ENCODE data around the gene CHCHD3. TPM values are rescaled to one million over a fixed set of nuclear protein-coding genes. Genes with fewer than 3 reads are reported as not detected.

CHCHD3 gene
- total RNA-seq, 1 experiment from 2014 or later, result 114 TPM

- no peak for TF ChIP-seq GRHL2 (CRISPR knock-in tag; IDR thresholded peaks at IDR 0.05; ENCODE audit: insufficient replicate concordance, severe bottlenecking)
- no peak for TF ChIP-seq ELF4 (CRISPR knock-in tag; IDR thresholded peaks at IDR 0.05; ENCODE audit: low read depth)
Observed at GRCh38 chr7:132760866-132761265, 321.0 kb downstream of the CHCHD3 start (continued).

DNA sequence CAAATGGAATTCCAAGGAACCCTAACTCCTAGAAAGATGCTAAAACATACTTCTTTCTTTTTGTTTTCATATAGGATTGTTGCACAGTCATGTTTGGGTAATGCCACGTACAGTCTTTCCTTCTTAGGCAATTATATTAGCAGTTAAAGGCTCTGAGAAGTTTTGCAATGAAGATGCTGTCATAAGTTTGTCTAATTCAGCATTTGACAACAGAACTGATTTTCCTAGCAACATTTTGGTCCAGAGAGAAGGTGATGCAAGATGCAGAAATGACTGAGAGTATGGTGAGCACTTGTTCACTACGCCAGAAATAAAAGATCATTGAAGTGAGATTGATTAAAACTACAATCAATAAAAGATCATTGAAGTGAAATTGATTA lies 321.7 kb downstream of the CHCHD3 start:
- no peak for TF ChIP-seq ZNF121 (CRISPR knock-in tag; IDR thresholded peaks at IDR 0.05)
- TF ChIP-seq E2F4 (CRISPR knock-in tag; IDR thresholded peaks at IDR 0.05; ENCODE audit: borderline replicate concordance, low read depth), result no peak
- TF ChIP-seq ZNF232 (CRISPR knock-in tag; IDR thresholded peaks at IDR 0.05), result no peak
- no peak for TF ChIP-seq SMAD4 (CRISPR knock-in tag; IDR thresholded peaks at IDR 0.05)
- TF ChIP-seq ETV6 (CRISPR knock-in tag; IDR thresholded peaks at IDR 0.05), result no peak
- no peak for TF ChIP-seq ZNF396 (CRISPR knock-in tag; IDR thresholded peaks at IDR 0.05; ENCODE audit: borderline replicate concordance)
- no peak for TF ChIP-seq E2F1 (CRISPR knock-in tag; IDR thresholded peaks at IDR 0.05)
- TF ChIP-seq MYBL2 (CRISPR knock-in tag; IDR thresholded peaks at IDR 0.05), result no peak
- TF ChIP-seq ZNF219 (CRISPR knock-in tag; IDR thresholded peaks at IDR 0.05; ENCODE audit: borderline replicate concordance), result no peak
- no peak for TF ChIP-seq TP53 (CRISPR knock-in tag; IDR thresholded peaks at IDR 0.05)
- no peak for TF ChIP-seq ZNF317 (CRISPR knock-in tag; IDR thresholded peaks at IDR 0.05; ENCODE audit: borderline replicate concordance, low read depth)
- TF ChIP-seq ZNF416 (CRISPR knock-in tag; IDR thresholded peaks at IDR 0.05), result no peak
- TF ChIP-seq, protein P1, sequence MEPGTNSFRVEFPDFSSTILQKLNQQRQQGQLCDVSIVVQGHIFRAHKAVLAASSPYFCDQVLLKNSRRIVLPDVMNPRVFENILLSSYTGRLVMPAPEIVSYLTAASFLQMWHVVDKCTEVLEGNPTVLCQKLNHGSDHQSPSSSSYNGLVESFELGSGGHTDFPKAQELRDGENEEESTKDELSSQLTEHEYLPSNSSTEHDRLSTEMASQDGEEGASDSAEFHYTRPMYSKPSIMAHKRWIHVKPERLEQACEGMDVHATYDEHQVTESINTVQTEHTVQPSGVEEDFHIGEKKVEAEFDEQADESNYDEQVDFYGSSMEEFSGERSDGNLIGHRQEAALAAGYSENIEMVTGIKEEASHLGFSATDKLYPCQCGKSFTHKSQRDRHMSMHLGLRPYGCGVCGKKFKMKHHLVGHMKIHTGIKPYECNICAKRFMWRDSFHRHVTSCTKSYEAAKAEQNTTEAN (CRISPR knock-in tag; IDR thresholded peaks at IDR 0.05), result no peak
- no peak for TF ChIP-seq AFF4 (CRISPR knock-in tag; IDR thresholded peaks at IDR 0.05; ENCODE audit: borderline replicate concordance)
- no peak for TF ChIP-seq ZNF281 (CRISPR knock-in tag; IDR thresholded peaks at IDR 0.05)
- TF ChIP-seq STAT6 (CRISPR knock-in tag; conservative IDR thresholded peaks at IDR 0.05; ENCODE audit: low read depth), result no peak
- no peak for TF ChIP-seq NFATC4 (CRISPR knock-in tag; IDR thresholded peaks at IDR 0.05)
- TF ChIP-seq, protein P2, sequence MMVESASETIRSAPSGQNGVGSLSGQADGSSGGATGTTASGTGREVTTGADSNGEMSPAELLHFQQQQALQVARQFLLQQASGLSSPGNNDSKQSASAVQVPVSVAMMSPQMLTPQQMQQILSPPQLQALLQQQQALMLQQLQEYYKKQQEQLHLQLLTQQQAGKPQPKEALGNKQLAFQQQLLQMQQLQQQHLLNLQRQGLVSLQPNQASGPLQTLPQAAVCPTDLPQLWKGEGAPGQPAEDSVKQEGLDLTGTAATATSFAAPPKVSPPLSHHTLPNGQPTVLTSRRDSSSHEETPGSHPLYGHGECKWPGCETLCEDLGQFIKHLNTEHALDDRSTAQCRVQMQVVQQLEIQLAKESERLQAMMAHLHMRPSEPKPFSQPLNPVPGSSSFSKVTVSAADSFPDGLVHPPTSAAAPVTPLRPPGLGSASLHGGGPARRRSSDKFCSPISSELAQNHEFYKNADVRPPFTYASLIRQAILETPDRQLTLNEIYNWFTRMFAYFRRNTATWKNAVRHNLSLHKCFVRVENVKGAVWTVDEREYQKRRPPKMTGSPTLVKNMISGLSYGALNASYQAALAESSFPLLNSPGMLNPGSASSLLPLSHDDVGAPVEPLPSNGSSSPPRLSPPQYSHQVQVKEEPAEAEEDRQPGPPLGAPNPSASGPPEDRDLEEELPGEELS (CRISPR knock-in tag; IDR thresholded peaks at IDR 0.05), result no peak
- TF ChIP-seq ZMAT4 (CRISPR knock-in tag; IDR thresholded peaks at IDR 0.05), result no peak
- Mint-ChIP-seq H3K4me1 (no peaks in the 10 kb centered on the region), H3K4me3 (no peak overlapping the region), H3K9me3 (peaks cover 20% of the 10 kb centered on the region), H3K36me3 (peaks cover 13% of the 10 kb centered on the region; the same call in 1 of the 2 replicates), H3K27ac (no peak overlapping the region), H3K27me3 (ENCODE audit: low read depth) (0 out of 2 replicates have a peak, but pooled peaks cover 3% of the 10 kb centered on the region)
- no peak for DNase-seq (ENCODE audit: low spot score)
- no peak for ATAC-seq
- ChIA-PET CTCF (no interaction called here), POLR2A (no interaction called here)

All from WTC11 (cell line).